Measurements from ENCODE around the gene RMI2.

The RMI2 gene

DNA sequence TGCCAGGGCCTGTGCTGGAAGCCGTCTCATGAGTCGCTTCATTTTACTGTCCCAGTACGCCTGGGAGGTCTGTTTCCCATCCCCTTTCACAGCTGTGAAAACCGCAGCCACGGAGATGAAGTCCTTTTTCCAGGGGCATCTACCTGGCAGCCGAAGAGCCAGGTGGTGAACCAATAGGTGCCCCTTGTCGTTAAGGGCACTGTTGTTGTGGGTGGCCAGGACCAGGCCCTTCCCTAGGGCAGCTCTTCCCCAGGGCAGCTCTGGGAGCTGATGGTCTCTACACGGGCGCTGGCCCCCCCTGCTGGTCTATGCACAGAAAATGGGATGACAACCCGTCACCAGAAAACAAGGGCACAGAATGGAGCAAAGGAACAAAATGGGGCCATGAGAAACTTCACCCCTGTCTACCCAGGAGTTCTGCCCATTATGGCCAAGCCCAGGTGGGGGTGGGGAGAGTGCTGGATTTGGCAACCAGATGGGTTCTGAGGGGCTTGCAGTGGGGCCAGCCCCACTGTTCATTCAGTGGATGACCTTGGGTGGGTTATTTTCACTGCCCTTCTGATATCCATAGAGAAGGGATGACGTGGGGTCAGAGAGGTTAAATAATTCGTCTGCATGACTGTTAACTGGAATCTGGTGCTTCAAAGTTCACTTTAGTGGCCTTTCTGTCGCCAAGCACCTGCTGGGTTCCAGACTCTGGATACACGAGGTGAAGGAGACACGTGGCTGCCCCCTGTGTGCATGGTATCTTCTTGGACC, 11.5 kb downstream of the RMI2 start:
- H3K4me3 ChIP-seq (ENCODE audit: low read length) = no peak overlapping the region
- DNase-seq (ENCODE audit: low read depth) = peak; percentile 43
- TF ChIP-seq, protein P1, sequence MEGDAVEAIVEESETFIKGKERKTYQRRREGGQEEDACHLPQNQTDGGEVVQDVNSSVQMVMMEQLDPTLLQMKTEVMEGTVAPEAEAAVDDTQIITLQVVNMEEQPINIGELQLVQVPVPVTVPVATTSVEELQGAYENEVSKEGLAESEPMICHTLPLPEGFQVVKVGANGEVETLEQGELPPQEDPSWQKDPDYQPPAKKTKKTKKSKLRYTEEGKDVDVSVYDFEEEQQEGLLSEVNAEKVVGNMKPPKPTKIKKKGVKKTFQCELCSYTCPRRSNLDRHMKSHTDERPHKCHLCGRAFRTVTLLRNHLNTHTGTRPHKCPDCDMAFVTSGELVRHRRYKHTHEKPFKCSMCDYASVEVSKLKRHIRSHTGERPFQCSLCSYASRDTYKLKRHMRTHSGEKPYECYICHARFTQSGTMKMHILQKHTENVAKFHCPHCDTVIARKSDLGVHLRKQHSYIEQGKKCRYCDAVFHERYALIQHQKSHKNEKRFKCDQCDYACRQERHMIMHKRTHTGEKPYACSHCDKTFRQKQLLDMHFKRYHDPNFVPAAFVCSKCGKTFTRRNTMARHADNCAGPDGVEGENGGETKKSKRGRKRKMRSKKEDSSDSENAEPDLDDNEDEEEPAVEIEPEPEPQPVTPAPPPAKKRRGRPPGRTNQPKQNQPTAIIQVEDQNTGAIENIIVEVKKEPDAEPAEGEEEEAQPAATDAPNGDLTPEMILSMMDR (IDR thresholded peaks at IDR 0.05; ENCODE audit: insufficient read depth, low read depth, low read length, missing control alignments) = peak; percentile 38

DNA sequence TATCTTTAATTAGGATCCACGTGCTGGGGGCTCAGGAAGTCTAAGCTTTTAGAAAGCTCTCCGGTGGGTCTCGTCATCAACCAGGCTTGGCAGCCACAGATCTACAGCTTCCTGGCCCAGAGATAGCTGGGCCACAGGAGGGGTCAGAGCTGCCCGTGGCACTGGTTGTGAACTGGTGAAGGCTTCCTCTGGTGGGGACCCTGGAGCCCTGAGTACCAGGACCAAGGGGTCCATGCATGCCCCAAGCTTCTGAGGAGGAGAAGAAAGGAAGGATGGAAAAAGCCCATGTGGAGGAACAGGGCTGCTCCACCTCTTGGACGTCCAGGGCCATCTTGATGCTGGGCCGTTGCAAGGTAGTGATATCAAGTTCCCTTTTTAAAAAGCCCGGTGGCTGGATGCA, 13.3 kb downstream of the RMI2 start:
- TF ChIP-seq, protein P1 (IDR thresholded peaks at IDR 0.05; ENCODE audit: insufficient read depth, low read depth, low read length, missing control alignments) = no peak

DNA sequence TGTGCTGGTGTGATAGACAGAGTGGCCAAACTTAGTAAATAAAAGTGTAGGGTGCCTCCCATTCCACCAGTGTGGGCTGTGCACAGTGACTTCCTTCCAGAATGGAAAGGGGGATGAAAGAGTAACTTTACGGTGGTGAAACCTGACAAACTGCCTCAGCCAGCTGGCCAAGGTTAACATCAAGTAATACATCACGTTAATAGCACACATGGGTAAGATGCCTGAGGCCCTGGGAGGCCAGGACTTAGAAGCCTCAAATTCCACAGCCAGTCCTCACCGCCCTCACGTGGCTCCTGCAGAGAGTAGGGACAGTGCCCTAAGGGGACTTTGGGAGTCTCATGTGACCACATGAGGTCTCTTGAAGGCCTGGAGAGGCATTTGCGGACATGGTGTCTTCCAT, 14.1 kb downstream of the RMI2 start:
- TF ChIP-seq, protein P1 (IDR thresholded peaks at IDR 0.05; ENCODE audit: insufficient read depth, low read depth, low read length, missing control alignments) = no peak
- peak; percentile 96 for DNase-seq (ENCODE audit: low read depth)
- no peak overlapping the region for H3K4me3 ChIP-seq (ENCODE audit: low read length)

More for the DNA sequence above, 13.3 kb downstream of the RMI2 start:
- H3K4me3 ChIP-seq (ENCODE audit: low read length) = no peak overlapping the region
- no peak for DNase-seq (ENCODE audit: low read depth)

DNA sequence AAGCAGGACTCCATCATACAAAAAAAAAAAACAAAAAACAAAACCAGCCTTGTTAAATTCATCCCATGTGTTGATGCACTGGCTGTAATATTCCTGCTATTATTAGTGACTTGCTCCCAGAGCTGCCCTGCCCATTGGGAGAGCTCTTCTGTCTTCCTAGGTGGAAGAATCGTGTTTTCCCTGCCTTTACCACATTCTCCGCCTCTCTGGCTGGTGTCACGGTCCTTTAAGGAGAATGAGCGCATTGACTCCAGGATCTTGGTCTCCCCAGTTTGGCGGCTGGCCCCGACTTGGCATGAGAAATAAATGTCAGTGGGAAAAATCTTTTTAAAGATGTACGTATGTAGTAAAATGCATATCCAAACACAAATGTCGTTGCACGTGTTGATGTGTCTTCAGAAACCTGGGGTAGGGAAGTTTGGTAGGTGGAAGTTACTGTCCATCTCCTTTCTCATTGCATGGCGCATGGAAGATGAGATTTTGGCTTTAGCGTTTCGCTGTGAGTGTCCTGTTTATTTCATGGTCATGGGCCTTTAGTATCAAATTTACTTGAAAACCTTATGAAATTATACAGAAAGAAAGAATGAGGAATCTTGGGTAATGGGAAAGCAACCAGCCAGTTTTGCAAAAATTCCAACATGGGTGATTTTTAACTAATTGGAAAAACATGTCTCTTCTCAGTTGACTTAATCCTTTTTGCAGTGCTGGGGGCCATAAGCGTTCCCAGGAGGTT, 15.5 kb downstream of the RMI2 start:
- TF ChIP-seq, protein P1 (IDR thresholded peaks at IDR 0.05; ENCODE audit: insufficient read depth, low read depth, low read length, missing control alignments) = no peak
- no peak overlapping the region for H3K4me3 ChIP-seq (ENCODE audit: low read length)
- no peak for DNase-seq (ENCODE audit: low read depth)

DNA sequence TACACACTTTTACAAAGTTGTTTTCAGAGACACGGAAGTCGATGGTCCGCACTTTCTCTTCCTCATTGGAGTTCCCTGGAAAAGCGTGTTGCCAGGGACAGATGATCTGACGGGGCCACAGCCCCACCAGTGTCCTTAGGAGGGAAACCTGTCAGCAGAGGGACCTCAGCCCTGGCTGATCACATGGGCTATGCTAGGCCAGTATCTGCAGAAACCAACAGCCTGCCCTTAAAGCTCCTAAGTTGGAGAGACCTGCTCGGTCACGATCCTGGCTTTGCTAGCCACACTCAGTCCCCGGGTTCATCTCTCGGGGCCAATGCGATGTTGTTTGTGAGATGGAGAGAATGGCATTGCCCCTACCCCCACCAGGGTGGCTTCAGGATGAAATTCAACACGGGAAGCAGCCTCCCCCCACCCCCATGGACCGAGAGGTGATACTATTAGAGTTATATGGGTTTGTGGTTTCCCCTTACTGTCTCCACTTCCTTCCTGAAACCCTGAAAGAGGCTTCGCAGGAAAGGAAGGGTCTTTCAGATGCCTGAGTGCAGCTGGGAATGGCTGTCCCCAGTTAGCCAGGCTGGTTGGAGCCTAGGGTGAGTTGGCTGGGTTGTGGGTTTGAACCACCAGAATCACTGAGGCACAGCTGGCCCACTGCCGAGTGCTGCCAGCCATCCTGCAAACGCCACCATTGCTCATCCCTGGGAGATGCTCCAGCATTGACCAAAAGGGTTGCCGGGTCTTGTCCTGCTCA, 16.6 kb downstream of the RMI2 start:
- no peak overlapping the region for H3K4me3 ChIP-seq (ENCODE audit: low read length)
- DNase-seq (ENCODE audit: low read depth) = no peak
- TF ChIP-seq, protein P1 (IDR thresholded peaks at IDR 0.05; ENCODE audit: insufficient read depth, low read depth, low read length, missing control alignments) = no peak

DNA sequence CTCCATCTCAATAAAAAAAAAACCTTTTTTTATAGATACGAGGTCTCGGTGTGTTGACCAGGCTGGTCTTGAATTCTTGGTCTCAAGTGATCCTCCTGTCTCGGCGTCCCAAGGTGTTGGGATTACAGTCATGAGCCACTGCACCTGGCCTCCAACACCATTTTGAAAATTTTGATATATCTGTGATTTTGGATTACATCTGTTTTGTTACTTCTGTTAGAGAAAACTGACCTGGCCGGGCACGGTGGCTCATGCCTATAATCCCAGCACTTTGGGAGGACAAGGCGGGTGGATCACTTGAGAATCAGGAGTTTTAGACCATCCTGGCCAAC, 18.6 kb downstream of the RMI2 start:
- no peak overlapping the region for H3K4me3 ChIP-seq (ENCODE audit: low read length)
- DNase-seq (ENCODE audit: low read depth) = no peak
- TF ChIP-seq, protein P1 (IDR thresholded peaks at IDR 0.05; ENCODE audit: insufficient read depth, low read depth, low read length, missing control alignments) = no peak
